Endothelial cell of umbilical vein (primary cell): Measurements from ENCODE around the gene CDC45. TPM values are rescaled to one million over a fixed set of nuclear protein-coding genes. Genes with fewer than 3 reads are reported as not detected.
A peak's percentile ranks its signal among the peaks of the same experiment; 100 is the strongest.

Experiments
- BruUV-seq: library from RNA; stranded (reverse); fragments of 400-500 nt; replicated peaks from 2 replicates; lab custom pipeline; 2021; lab: Mats Ljungman, UMichigan
- CTCF ChIA-PET: fragments of 300-600, 350-600 bp; sonication (Branson Sonifier 250); formaldehyde crosslinking; loops from one replicate; lab custom pipeline; 2021; ENCODE audit warnings: antibody characterized with exemption, inconsistent platforms; lab: Charles Lee
- POLR2A ChIA-PET: fragments of 300-600, 350-600 bp; sonication (Branson Sonifier 250); formaldehyde crosslinking; loops from one replicate; lab custom pipeline; 2021; ENCODE audit warnings: antibody characterized with exemption, inconsistent platforms; lab: Charles Lee
- DNase-seq: peaks from one replicate; pipeline ENCODE4 v3.0.0-alpha.2; 2011; ENCODE audit warnings: low read depth, low spot score
- FAIRE-seq: peaks from 2 replicates; lab custom pipeline; 2011; peaks lifted over from hg19 to GRCh38; lab: Jason Lieb, UNC
- H2AFZ ChIP-seq: 2 replicates; pipeline ENCODE4 v1.6.0; 2012; ENCODE audit warnings: low read depth, low read length, control low read depth, inconsistent platforms
- H3K27ac ChIP-seq: 2 replicates; pipeline ENCODE4 v1.5.1; 2011; ENCODE audit warnings: low read depth, mild to moderate bottlenecking, control low read depth, low read length, moderate library complexity; ENCODE audit not compliant: insufficient read depth
- H3K27me3 ChIP-seq, 2 experiments: 2 replicates each; pipeline versions ENCODE4 v1.6.0 to v1.6.1; 2011; ENCODE audit warnings: low read length in 2 of 2, mixed read lengths in 1 of 2; ENCODE audit not compliant: control insufficient read depth in 2 of 2, insufficient read depth in 2 of 2
- H3K36me3 ChIP-seq, 2 experiments: 2 replicates in 1 of 2; 3 replicates in 1 of 2; pipeline ENCODE4 v1.5.1; 2011; ENCODE audit warnings: low read length in 2 of 2, mild to moderate bottlenecking in 1 of 2, moderate library complexity in 1 of 2; ENCODE audit not compliant: control insufficient read depth in 2 of 2, insufficient read depth in 2 of 2; ENCODE audit errors: extremely low read depth in 1 of 2
- H3K4me1 ChIP-seq: 3 replicates; pipeline ENCODE4 v1.5.1; 2011; ENCODE audit warnings: mild to moderate bottlenecking, low read length; ENCODE audit not compliant: control insufficient read depth, insufficient read depth; ENCODE audit errors: extremely low read depth
- H3K4me2 ChIP-seq: 2 replicates; pipeline ENCODE4 v1.6.1; 2011; ENCODE audit warnings: low read length, control low read depth, mixed read lengths; ENCODE audit not compliant: insufficient read depth
- H3K4me3 ChIP-seq, 3 experiments: fragments of 200-600 bp in 1 of 3; sonication (generic), shearing (Covaris generic) in 1 of 3; replicated peaks in 1 of 3; 2 replicates each; pipeline ENCODE4 v1.5.1; 2011 to 2016; ENCODE audit warnings: control low read depth in 3 of 3, low read length in 3 of 3, mild to moderate bottlenecking in 2 of 3, inconsistent platforms in 1 of 3, low read depth in 1 of 3, moderate library complexity in 1 of 3; ENCODE audit not compliant: insufficient read depth in 1 of 3
- H3K79me2 ChIP-seq: 2 replicates; pipeline ENCODE4 v1.6.0; 2012; ENCODE audit warnings: low read length, inconsistent platforms; ENCODE audit not compliant: control insufficient read depth, insufficient read depth
- H3K9ac ChIP-seq: replicated peaks from 2 replicates; pipeline ENCODE3; 2011; ENCODE audit warnings: low read length, control low read depth; ENCODE audit not compliant: insufficient read depth; ENCODE audit errors: extremely low read depth
- H3K9me1 ChIP-seq: replicated peaks from 3 replicates; pipeline ENCODE4 v1.6.0; 2011; ENCODE audit warnings: mild to moderate bottlenecking, low read length; ENCODE audit not compliant: control insufficient read depth, insufficient read depth; ENCODE audit errors: extremely low read depth
- H3K9me3 ChIP-seq: replicated peaks from 2 replicates; pipeline ENCODE4 v1.5.1; 2012; ENCODE audit warnings: low read length, inconsistent platforms; ENCODE audit not compliant: control insufficient read depth, insufficient read depth
- H4K20me1 ChIP-seq: replicated peaks from 2 replicates; pipeline ENCODE3; 2011; ENCODE audit warnings: mild to moderate bottlenecking, low read length; ENCODE audit not compliant: control insufficient read depth, insufficient read depth; ENCODE audit errors: extremely low read depth
- CTCF ChIP-seq, 2 donors: IDR thresholded peaks; 1 replicate in 1 of 2; 2 replicates in 1 of 2; pipeline ENCODE4 v1.5.1; 2011; ENCODE audit warnings: low read length in 2 of 2, mild to moderate bottlenecking in 2 of 2, moderate library complexity in 2 of 2, control low read depth in 1 of 2, inconsistent platforms in 1 of 2, low read depth in 1 of 2; ENCODE audit not compliant: insufficient read depth in 1 of 2; ENCODE audit errors: extremely low read depth in 1 of 2
- POLR2A ChIP-seq: IDR thresholded peaks from 2 replicates; pipeline ENCODE4 v1.6.1; 2012; ENCODE audit warnings: low read depth, mild to moderate bottlenecking, control low read depth, low read length
- dilution Hi-C: fragments of 300-500 bp; cut with MboI; formaldehyde crosslinking; loops from one replicate; pipeline ENCODE4 v1.15.0; 2019; ENCODE audit warnings: low sequenced_read_pairs; ENCODE audit not compliant: extremely low pct_ligation_motif_present
- intact Hi-C: fragments of 100-400 bp; cut with micrococcal nuclease; formaldehyde crosslinking; loops from one replicate; pipeline ENCODE4 v1.10.0; 2022
- polyA plus RNA-seq, 4 experiments: library from polyadenylated mRNA; depleted of rRNA in 3 of 4; stranded (reverse) in 3 of 4; unstranded in 1 of 4; fragments of >200 nt; gene quantifications; 2 replicates each; pipeline versions ENCODE4 v1.2.1 to v1.2.3, GENCODE V29; 2011 to 2012; ENCODE audit warnings: missing spikeins in 1 of 4
- total RNA-seq: library from RNA; stranded (reverse); gene quantifications from 2 replicates; pipeline ENCODE4 v1.2.3, GENCODE V29; 2021

The CDC45 gene
- total and polyA plus RNA-seq, 2 donors (not counting 3 experiments of a cell fraction or from before 2014, with no cell fraction given): 36.6 to 40.6 TPM

DNA sequence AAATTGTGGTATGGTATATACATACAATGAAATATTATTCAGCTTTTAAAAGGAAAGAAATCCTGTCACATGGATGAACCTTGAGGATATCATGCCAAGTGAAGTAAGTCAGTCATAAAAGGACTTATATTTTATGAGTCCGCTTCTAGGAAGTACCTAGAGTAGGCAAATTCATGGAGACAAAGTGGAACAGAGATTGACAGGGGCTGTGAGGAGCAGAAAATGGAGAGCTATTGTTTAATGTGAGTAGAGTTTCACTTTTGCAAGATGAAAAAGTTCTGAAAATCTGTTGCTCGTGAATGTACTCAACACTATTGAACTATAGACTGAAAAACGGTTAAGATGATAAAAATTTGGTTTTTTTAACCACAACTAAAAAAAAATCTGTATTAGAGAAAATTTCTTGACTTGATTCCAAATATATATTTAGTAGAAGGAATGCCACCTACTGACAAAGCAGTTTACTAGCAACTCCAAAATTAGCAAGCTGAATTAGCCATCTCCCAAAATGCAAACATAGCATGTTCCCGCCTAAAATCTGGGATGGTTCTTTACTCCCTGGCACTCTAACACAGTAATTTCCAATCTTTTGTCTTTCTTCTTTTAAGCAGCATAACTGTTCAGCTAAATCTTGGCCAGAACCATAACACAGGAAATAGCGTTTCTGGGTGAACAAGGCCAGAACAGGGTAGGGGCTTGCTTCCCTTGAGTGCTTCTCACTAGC lies 2.2 kb upstream of the CDC45 start:
- POLR2A ChIA-PET: interaction anchor here (1.6 kb wide), 2 partner anchors 19 to 41 kb away, joined by 3 to 4 read pairs; no protein-coding TSS in a partner anchor
- H3K79me2 ChIP-seq: peaks cover 64% of the 10 kb centered on the region
- peak; percentile 49 for DNase-seq
- H3K9me1 ChIP-seq: no peaks in the 10 kb centered on the region
- peaks cover 28% of the 10 kb centered on the region for H3K4me1 ChIP-seq
- dilution Hi-C loops (no loop called here), intact Hi-C loops (loop anchor here (1.0 to 10.0 kb wide), 4 partner anchors 31 to 237 kb away; partner anchors contain the start of genes C22orf39, MRPL40 and SEPTIN5)
- no TSS peak for BruUV-seq
- CTCF ChIA-PET: interaction anchor here (0.8 to 4.7 kb wide), 14 partner anchors 10 to 298 kb away, joined by 3 to 67 read pairs (median 4); partner anchors contain the start of genes HIRA and SLC25A1
- peak overlapping the region; percentile 100 for H3K27ac ChIP-seq
- TF ChIP-seq POLR2A (no peak), CTCF (IDR thresholded peaks at IDR 0.05; ENCODE audit: extremely low read depth in 1 of 2, insufficient read depth in 1 of 2, low read depth in 1 of 2, low read length in 2 of 2) (peak in 1 of 2 donors; percentile 1)
- FAIRE-seq: peak; percentile 87
- H3K4me2 ChIP-seq: peak overlapping the region; percentile 98
- no peaks in the 10 kb centered on the region for H3K27me3 ChIP-seq
- peaks cover 14 to 18% of the 10 kb centered on the region in 2 experiments for H3K36me3 ChIP-seq
- peak overlapping the region; percentile 53 to 87 (median 83) for H3K4me3 ChIP-seq
- H3K9ac ChIP-seq: peak overlapping the region; percentile 99
- H2AFZ ChIP-seq: no peak overlapping the region
- H4K20me1 ChIP-seq: no peaks in the 10 kb centered on the region
- H3K9me3 ChIP-seq: no peaks in the 10 kb centered on the region
